ENCODE results near the gene PLA2G1B.

PLA2G1B gene

GRCh38 chr12:120332041-120332440, 4.5 kb upstream of the PLA2G1B start:
- no peaks in the 10 kb centered on the region for H3K27me3 ChIP-seq (ENCODE audit: insufficient read depth, low read length)
- H3K4me3 ChIP-seq (ENCODE audit: low read length): no peak overlapping the region
- no peak overlapping the region for H2AFZ ChIP-seq (ENCODE audit: low read depth, low read length)
- no peaks in the 10 kb centered on the region for H3K4me1 ChIP-seq (ENCODE audit: insufficient read depth, low read length)
- H3K9me3 ChIP-seq (ENCODE audit: low read length): peaks cover 10% of the 10 kb centered on the region
- H3K36me3 ChIP-seq (ENCODE audit: insufficient read depth, low read length): no peaks in the 10 kb centered on the region

- Histone ChIP-seq H3K4me3 (ENCODE audit: low read length) (no peak overlapping the region), H3K27me3 (ENCODE audit: insufficient read depth, low read length) (no peaks in the 10 kb centered on the region), H3K36me3 (ENCODE audit: insufficient read depth, low read length) (no peaks in the 10 kb centered on the region), H3K4me1 (ENCODE audit: insufficient read depth, low read length) (no peaks in the 10 kb centered on the region), H3K9me3 (ENCODE audit: low read length) (peaks cover 3% of the 10 kb centered on the region), H2AFZ (ENCODE audit: low read depth, low read length) (no peak overlapping the region)
These were observed 3.8 kb upstream of the PLA2G1B start for GRCh38 chr12:120331390-120331789.

GRCh38 chr12:120328228-120328627, 649 bp upstream of the PLA2G1B start:
- Histone ChIP-seq H3K27me3 (ENCODE audit: insufficient read depth, low read length) (no peaks in the 10 kb centered on the region), H3K4me1 (ENCODE audit: insufficient read depth, low read length) (peaks cover 4% of the 10 kb centered on the region), H2AFZ (ENCODE audit: low read depth, low read length) (no peak overlapping the region), H3K9me3 (ENCODE audit: low read length) (no peaks in the 10 kb centered on the region), H3K4me3 (ENCODE audit: low read length) (no peak overlapping the region), H3K36me3 (ENCODE audit: insufficient read depth, low read length) (no peaks in the 10 kb centered on the region)

GRCh38 chr12:120324841-120325417, 2.6 kb downstream of the PLA2G1B start:
- Histone ChIP-seq H3K9me3 (ENCODE audit: low read length) (no peaks in the 10 kb centered on the region), H3K27me3 (ENCODE audit: insufficient read depth, low read length) (no peaks in the 10 kb centered on the region), H3K36me3 (ENCODE audit: insufficient read depth, low read length) (no peaks in the 10 kb centered on the region), H3K4me3 (ENCODE audit: low read length) (no peak overlapping the region), H3K4me1 (ENCODE audit: insufficient read depth, low read length) (peaks cover 4% of the 10 kb centered on the region), H2AFZ (ENCODE audit: low read depth, low read length) (no peak overlapping the region)

- no peaks in the 10 kb centered on the region for H3K9me3 ChIP-seq (ENCODE audit: low read length)
- peaks cover 4% of the 10 kb centered on the region for H3K4me1 ChIP-seq (ENCODE audit: insufficient read depth, low read length)
- H2AFZ ChIP-seq (ENCODE audit: low read depth, low read length): no peak overlapping the region
- no peaks in the 10 kb centered on the region for H3K27me3 ChIP-seq (ENCODE audit: insufficient read depth, low read length)
- H3K36me3 ChIP-seq (ENCODE audit: insufficient read depth, low read length): no peaks in the 10 kb centered on the region
- H3K4me3 ChIP-seq (ENCODE audit: low read length): no peak overlapping the region
These were observed 3.8 kb downstream of the PLA2G1B start for GRCh38 chr12:120323772-120324171.

GRCh38 chr12:120321382-120322202, 6.0 kb downstream of the PLA2G1B start:
- H3K36me3 ChIP-seq (ENCODE audit: insufficient read depth, low read length): no peaks in the 10 kb centered on the region

GRCh38 chr12:120317224-120318105, 10.1 kb downstream of the PLA2G1B start:
- H3K27me3 ChIP-seq (ENCODE audit: insufficient read depth, low read length): no peaks in the 10 kb centered on the region
- H3K36me3 ChIP-seq (ENCODE audit: insufficient read depth, low read length): no peaks in the 10 kb centered on the region

More at GRCh38 chr12:120321382-120322202, 6.0 kb downstream of the PLA2G1B start:
- peaks cover 11% of the 10 kb centered on the region for H3K4me1 ChIP-seq (ENCODE audit: insufficient read depth, low read length)
- no peak overlapping the region for H2AFZ ChIP-seq (ENCODE audit: low read depth, low read length)
- no peaks in the 10 kb centered on the region for H3K9me3 ChIP-seq (ENCODE audit: low read length)
- no peaks in the 10 kb centered on the region for H3K27me3 ChIP-seq (ENCODE audit: insufficient read depth, low read length)
- H3K4me3 ChIP-seq (ENCODE audit: low read length): no peak overlapping the region

GRCh38 chr12:120316798-120317223, 10.8 kb downstream of the PLA2G1B start:
- Histone ChIP-seq H3K27me3 (ENCODE audit: insufficient read depth, low read length) (no peaks in the 10 kb centered on the region), H3K9me3 (ENCODE audit: low read length) (no peaks in the 10 kb centered on the region), H2AFZ (ENCODE audit: low read depth, low read length) (peak overlapping the region; percentile 36), H3K4me3 (ENCODE audit: low read length) (peak overlapping the region; percentile 64), H3K4me1 (ENCODE audit: insufficient read depth, low read length) (peaks cover 7% of the 10 kb centered on the region), H3K36me3 (ENCODE audit: insufficient read depth, low read length) (no peaks in the 10 kb centered on the region)

More at GRCh38 chr12:120317224-120318105, 10.1 kb downstream of the PLA2G1B start:
- H3K9me3 ChIP-seq (ENCODE audit: low read length): no peaks in the 10 kb centered on the region
- H3K4me3 ChIP-seq (ENCODE audit: low read length): peak overlapping the region; percentile 64
- peak overlapping the region; percentile 36 for H2AFZ ChIP-seq (ENCODE audit: low read depth, low read length)
- H3K4me1 ChIP-seq (ENCODE audit: insufficient read depth, low read length): peaks cover 7% of the 10 kb centered on the region

GRCh38 chr12:120314220-120314619, 13.4 kb downstream of the PLA2G1B start:
- Histone ChIP-seq H2AFZ (ENCODE audit: low read depth, low read length) (no peak overlapping the region), H3K4me3 (ENCODE audit: low read length) (no peak overlapping the region), H3K4me1 (ENCODE audit: insufficient read depth, low read length) (peaks cover 7% of the 10 kb centered on the region), H3K27me3 (ENCODE audit: insufficient read depth, low read length) (no peaks in the 10 kb centered on the region), H3K36me3 (ENCODE audit: insufficient read depth, low read length) (no peaks in the 10 kb centered on the region), H3K9me3 (ENCODE audit: low read length) (no peaks in the 10 kb centered on the region)

GRCh38 chr12:120301962-120302815, 25.4 kb downstream of the PLA2G1B start, which contains the start of gene SIRT4:
Gene SIRT4 (plus strand): TSS chr12:120302321. CDS start chr12:120303562, 1,241 bp downstream.
- H3K9me3 ChIP-seq (ENCODE audit: low read length): no peaks in the 10 kb centered on the region
- H3K36me3 ChIP-seq (ENCODE audit: insufficient read depth, low read length): no peaks in the 10 kb centered on the region
- no peaks in the 10 kb centered on the region for H3K27me3 ChIP-seq (ENCODE audit: insufficient read depth, low read length)
- peak within 1 kb of the TSS; percentile 66 for H3K4me3 ChIP-seq (ENCODE audit: low read length)
- no peaks in the 10 kb centered on the region for H3K4me1 ChIP-seq (ENCODE audit: insufficient read depth, low read length)
- H2AFZ ChIP-seq (ENCODE audit: low read depth, low read length): peak within 1 kb of the TSS; percentile 58

GRCh38 chr12:120292661-120293531, 34.7 kb downstream of the PLA2G1B start, which contains the start of gene RNU4-1:
Gene RNU4-1 (minus strand): TSS chr12:120293237.
- H3K27me3 ChIP-seq (ENCODE audit: insufficient read depth, low read length): no peaks in the 10 kb centered on the region
- H3K4me1 ChIP-seq (ENCODE audit: insufficient read depth, low read length): peaks cover 15% of the 10 kb centered on the region
- H3K4me3 ChIP-seq (ENCODE audit: low read length): peak within 1 kb of the TSS; percentile 56

More at GRCh38 chr12:120292661-120293531, 34.7 kb downstream of the PLA2G1B start, which contains the start of gene RNU4-1:
- H3K9me3 ChIP-seq (ENCODE audit: low read length): no peaks in the 10 kb centered on the region
- peak within 1 kb of the TSS; percentile 83 for H2AFZ ChIP-seq (ENCODE audit: low read depth, low read length)
- no peaks in the 10 kb centered on the region for H3K36me3 ChIP-seq (ENCODE audit: insufficient read depth, low read length)
